Measurements from ENCODE around the gene TLE7.

- TF ChIP-seq CTCF (IDR thresholded peaks at IDR 0.05): no peak
- TF ChIP-seq POLR2A (IDR thresholded peaks at IDR 0.05): no peak
Measured at GRCh38 chr16:71424626-71425025, 17.2 kb downstream of the TLE7 start.
